Astrocyte of the hippocampus (primary cell): ENCODE data around the gene LMNTD1.
"Not testable (repeated sequence)": the region's sequence is repeated elsewhere in the genome, so short reads cannot be mapped to it uniquely, and the experiment has no call there.

Experiments
- DNase-seq: peaks from one replicate; pipeline ENCODE4 v3.0.0; 2011; ENCODE audit warnings: low read depth, low spot score

LMNTD1 gene, protein sequence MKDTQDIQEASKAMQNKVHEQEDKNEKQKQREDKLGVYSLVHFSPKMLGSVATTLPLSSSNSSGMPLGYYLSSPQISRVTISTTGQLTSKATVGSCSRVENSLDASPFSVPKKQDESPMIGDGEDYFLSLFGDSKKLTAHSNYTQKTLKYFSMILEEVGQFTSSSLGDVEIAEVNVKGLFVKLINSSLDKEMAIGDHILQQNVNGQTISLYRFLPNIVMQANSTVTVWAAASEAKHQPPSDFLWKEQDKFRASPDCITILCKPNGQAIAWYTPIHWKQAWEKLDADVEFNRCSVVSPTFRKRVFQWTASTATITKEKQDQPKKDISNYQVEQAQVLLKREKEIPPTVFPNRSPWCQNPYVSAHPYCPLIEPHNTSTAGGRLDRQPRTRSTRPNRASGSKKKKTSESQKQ

DNA sequence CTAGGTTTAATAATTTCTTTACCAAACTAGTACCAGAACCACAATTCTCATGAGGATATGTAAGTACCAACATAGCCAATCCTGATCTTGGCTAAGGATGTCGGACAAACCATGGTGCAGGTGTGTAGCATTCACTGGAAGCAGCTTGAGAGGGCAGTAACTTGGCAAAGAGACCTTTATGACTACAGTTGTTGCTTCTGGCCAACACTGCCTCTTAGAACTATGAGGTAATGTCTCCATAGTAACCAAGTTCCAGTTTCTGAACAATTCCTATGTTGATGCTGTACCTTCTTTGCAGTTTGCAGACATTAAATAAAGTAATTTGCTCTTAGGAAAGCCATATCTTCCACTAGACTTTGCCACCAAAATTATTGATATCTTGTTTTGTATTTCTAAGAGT is at the start of gene LMNTD1:
Gene LMNTD1, minus strand, starts transcription at position 186 of the 400 bp plus-strand sequence. CDS start 324 bp downstream, outside the sequence.
- peak; percentile 81 for DNase-seq

DNA sequence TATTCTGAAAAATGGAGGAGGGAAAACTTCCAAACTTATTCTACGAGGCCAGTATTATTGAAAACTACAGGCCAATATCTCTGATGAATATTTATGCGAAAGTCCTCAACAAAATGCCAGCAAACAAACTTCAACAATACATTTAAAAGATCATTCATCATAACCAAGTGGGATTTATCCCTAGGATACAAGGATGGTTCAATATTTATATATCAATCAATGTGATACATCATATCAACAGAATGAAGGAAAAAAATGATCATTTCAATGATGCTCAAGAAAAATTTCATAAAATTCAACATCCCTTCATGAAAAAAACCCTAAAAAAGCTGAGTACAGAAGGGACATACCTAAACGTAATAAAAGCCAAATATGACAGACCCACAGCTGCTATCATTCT is 45.9 kb upstream of the LMNTD1 start:
- DNase-seq, result no peak

DNA sequence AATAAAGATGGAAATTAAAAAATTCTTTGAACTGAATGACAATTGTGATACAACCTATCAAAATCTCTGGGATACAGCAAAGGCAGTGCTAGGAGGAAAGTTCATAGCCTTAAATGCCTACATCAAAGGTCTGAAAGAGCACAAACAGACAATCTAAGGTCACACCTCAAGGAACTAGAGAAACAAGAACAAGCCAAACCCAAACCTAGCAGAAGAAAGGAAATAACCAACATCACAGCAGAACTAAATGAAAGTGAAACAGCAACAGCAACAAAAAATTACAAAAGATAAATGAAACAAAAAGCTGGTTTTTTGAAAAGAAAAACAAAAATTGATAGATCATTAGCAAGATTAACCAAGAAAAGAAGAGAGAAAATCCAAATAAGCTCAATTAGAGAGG is 42.4 kb upstream of the LMNTD1 start:
- not testable (repeated sequence) for DNase-seq

DNA sequence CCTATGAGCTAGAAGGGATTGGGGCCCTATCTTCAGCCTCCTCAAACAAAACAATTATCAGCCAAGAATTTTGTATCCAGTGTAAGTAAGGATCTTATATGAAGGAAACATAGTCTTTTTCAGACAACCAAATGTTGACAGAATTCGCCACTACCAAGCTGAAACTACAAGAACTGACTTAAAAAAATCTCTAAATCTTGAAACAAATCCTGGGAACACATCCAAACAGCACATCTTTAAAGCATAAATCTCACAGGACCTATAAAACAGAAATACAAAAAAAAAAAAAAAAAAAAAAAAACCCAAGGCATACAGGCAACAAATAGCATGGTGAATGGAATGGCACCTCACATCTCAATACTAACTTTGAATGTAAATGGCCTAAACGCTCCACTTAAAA is 41.3 kb upstream of the LMNTD1 start:
- no peak for DNase-seq

DNA sequence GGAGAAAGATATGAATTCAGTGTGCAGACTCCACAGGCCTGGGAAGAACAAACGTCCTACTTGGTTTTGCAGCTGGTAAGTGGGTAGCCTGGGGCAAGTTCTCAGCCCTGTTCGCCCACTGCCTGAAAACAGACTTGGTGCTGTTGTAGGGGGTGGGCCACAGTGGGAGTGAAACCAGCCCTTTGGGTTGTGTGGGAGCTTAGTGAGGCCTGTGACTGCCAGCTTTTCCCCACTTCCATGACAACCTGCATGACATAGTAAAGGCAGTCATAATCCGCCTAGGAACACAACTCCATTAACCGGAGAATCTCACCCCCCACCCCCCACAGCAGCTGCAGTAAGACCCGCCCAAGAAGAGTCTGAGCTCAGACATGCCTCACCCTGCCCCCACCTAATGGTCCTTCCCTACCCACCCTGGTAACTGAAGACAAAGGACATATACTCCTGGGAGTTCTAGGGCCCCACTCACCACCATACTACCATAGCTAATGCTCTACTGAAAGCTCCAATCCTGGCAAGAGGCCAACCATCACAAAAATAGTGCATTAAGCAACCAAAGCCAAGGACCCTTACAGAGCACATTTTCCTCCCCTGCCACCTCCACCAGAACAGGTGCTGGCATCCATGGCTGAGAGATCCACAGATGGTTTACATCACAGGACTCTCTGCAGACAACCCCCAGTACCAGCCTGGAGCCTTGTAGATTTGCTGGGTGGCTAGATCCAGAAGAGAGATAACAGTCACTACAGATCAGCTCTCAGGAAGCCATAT is 39.8 kb upstream of the LMNTD1 start:
- DNase-seq, result no peak

DNA sequence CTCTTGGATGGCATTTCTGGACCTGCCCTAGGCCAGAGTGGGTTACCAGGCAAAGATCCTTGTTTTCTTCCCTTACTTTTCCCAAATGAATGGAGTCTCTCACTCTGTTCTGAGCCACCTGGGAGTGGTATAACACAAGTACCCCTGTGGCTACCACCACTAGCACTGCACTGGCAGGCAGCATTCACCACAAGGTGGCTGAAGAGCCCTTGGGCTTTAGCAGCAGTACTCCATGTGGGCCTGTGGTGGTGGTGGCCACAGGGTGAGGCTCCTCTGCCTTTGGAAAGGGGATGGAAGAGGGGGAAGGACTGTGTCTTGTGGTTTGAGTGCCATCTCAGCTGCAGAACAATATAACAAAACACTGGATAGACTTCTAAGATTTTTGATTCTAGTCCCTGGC is 38.1 kb upstream of the LMNTD1 start:
- no peak for DNase-seq

DNA sequence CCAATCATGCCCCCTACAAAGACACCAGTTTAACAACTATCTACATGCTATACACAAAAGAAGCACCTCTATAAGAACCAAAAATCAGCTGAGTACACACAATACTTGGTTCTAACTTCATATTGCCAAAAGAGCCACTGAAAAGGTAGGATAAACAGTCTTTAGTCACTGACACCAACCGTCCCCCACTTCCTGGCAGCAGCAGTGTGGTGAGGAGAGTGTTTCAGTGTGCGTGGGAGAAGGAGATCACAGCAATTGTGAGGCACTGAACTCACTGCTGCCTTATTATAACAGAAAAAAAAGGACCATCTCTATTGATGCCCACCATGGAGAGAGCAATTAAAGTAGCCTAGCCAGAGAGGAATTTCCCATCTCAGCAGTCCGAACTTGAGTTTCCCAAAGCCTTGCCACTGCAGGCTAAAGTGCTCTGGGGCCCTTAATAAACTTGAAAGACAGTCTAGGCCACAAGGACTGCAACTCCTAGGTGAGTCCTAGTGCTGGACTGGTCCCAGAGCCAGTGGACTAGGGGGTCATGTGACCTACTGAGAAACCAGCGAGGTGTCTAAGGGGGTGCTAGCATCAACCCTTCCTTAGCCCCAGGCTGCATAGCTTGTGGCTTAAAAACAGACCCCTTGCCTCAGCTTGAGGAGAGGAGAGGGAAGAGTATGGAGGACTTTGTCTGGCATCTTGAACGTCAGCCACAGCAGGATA is 37.1 kb upstream of the LMNTD1 start:
- DNase-seq, result no peak

DNA sequence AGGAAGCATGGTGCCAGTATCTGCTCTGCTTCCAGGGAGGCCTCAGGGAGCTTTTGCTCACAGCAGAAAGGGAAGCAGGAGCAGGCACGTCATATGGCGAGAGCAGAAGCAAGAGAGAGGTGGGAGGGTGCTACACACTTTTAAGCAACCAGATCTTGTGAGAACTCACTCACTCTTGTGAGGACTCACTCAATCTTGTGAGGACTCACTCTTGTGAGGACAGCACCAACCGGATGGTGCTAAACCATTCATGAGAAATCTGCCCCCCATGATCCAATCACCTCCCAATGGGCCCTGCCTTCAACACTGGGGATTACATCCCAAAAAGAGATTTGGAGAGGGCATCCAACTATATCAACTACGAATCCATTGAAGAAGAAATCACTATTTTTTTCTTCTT is 34.3 kb upstream of the LMNTD1 start:
- DNase-seq, result no peak

DNA sequence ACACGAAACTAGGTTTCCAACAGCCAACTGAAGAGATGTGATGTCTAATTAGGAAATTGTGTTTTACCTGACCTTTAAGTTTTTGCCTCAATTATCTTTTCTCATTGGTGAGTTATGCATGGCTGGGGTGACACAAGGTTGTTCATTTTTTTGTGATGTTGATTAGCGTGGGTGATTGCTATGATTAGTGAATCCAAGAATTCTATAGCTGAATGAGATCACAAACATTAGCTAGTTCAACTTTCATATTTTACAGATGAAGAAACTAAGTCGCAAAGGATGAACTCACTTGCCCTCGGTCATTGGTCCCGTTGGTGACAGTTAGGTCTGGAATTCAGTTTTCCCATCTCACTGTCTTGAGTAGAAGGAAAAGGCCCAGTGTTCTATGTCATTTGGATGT is 32.6 kb upstream of the LMNTD1 start:
- no peak for DNase-seq

DNA sequence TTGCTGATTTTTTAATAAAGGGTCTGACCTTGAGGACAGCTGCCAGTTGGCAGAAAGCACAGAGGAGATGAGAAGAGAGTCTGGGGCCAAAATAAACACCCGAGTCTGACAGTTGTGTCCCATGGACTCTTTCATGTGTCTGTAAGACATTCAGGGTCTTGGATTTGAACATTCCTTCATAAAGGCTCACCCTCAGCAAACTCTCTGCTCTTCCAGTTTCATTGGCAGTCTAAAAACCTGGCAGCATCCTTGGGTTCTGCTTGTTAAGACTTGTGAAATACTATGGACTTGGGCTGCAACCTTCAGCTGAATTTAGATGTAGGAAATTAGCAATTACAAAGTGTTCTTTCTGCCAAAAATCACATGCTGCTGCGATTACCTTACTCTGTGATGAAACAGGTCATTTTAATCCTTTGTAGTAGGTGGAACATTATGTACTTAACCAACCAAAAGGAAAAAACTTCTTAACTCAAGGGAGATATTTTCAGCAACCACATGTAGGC is 32.0 kb upstream of the LMNTD1 start:
- peak; percentile 87 for DNase-seq

DNA sequence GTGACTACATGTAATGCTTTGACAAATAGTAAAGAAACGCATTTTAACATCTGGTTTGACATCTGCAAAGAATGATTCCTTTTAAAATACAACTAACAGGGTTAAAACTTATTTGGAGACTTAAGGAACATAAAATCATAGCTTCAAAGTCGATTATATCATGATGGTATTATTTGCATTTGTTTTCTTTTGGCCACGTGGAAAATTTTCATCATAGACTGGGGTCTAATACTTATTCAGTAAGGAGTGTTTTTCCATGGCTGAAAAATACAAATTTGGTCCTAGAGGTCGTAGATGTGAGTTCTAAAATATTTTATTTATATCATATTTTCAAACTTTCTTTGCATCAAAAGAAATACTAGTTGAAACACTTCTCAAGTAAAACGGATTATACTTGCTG is 31.5 kb upstream of the LMNTD1 start:
- no peak for DNase-seq

DNA sequence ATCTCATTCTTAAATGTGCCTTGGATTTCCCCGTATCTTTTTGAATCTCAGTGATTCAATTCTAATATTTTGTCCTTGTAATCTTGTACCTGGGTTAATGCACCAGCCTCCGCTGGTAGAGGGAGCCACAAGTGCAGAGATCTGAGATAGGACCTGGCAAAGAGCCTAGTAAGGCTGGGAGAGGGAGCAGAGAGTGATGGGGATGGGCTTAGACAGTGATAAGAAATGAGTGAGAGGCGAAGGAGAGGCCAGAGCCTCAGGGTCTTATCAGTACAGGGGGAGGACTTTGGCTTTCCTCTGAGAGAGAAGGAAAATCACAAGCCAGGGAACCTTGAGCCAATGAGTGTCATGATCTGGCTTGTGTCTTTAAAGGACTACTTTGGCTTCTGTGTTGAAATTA is 30.5 kb upstream of the LMNTD1 start:
- DNase-seq, result peak; percentile 59

DNA sequence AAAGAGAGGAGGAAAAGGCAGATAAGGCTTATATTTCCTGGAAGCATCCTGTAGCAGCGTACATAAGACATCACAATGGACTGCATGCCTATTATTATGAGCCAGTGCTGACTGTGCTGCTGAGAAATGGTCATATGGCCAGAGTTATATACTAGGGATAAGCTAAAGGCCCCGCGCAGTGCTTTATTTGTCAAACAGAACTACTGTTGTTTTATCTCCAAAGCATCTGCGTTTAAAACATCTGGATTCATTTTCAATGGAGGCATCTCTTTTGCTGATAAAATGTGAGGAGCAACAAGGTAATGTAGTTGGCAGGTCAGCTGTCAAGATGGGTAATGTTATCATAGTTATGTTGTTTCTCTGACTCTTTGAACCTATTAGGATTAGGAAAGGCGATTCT is 28.0 kb upstream of the LMNTD1 start:
- DNase-seq, result no peak

DNA sequence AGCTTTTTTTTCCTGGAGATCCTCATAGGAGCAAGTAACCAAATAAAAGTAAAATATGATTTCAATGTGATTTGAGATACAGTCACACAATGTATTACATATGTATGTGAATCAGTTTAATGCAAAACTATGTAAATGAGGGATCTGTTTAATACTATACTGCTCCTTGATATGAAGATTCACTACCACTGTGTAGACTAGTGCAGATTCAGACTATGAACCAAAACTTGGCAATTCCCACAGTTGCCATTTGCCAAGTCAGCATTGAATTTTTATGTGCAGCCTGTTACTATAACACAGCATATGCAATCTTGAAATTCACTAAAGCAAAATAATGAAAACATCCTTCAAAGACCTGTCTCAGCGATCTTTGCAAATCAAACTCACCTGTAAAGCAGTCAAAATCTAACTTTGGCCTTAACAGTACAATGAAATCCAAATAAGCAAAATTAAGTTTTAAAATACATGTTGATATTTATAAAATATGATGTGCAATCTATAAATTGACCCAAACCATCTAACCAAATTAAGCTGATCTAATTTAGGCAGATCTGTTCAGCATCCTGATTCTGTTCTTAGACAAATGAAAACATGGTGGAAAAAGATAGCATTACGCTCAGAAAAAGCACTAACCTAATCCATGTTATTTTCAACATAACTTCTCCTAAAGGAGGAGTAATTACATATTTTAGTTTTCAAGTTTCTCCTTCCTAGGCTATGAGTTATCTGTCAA is 25.5 kb upstream of the LMNTD1 start:
- DNase-seq, result no peak

DNA sequence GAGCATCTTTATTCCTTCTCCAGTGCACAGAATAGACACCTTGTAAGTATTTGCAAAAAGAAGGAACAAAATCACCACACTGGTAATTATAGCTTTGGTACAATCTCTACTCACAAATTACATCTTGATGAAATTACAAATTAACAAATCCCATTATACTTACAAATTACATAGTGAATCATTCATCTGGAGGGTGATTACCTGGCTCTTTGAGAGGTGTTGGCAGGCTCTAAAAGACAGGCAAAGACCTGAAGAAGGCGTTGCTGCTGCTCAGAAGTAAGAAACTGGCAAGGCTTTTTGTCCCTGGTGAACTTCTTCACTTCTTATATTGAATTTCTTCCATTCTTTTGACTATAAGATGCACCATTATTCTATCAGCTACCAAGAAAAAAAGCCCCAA is 21.7 kb upstream of the LMNTD1 start:
- no peak for DNase-seq

DNA sequence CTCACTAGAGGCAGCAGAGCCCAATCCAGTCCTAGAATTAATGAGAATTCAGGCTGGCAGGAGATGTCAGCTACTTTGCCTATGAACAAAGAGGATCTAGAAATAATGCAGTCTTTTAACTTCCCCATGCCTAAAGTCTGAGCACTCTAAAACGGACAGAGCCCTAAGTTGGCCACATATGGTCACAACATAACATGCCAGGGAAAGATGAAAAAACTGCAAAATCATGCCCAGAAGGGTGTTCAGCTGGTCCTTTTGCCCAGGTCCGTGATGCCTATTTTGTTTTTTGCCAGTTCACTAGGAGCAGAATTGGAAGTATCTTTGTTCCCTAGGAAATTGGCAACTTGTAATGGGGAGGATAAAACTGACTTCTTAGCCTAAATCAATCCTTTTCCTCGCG is 20.3 kb upstream of the LMNTD1 start:
- no peak for DNase-seq

DNA sequence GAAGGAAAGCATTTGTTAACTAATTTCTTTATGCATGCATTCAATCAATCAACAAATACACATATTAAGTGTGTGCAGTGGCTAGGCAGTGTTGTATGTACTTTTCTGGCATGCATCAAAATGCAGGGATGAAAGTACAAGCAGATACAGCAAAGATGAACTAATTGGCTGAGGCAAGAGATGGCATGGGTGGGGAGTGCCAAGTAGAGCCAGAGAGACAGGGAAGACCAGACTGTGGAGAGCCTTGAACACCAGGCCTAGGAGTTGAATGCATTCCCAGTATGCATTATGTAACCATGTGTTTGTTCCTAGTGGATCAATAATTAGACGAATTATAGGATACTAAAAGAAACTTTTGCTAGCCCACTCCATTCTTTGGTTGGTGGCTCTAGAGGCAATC is 17.3 kb upstream of the LMNTD1 start:
- DNase-seq, result no peak

DNA sequence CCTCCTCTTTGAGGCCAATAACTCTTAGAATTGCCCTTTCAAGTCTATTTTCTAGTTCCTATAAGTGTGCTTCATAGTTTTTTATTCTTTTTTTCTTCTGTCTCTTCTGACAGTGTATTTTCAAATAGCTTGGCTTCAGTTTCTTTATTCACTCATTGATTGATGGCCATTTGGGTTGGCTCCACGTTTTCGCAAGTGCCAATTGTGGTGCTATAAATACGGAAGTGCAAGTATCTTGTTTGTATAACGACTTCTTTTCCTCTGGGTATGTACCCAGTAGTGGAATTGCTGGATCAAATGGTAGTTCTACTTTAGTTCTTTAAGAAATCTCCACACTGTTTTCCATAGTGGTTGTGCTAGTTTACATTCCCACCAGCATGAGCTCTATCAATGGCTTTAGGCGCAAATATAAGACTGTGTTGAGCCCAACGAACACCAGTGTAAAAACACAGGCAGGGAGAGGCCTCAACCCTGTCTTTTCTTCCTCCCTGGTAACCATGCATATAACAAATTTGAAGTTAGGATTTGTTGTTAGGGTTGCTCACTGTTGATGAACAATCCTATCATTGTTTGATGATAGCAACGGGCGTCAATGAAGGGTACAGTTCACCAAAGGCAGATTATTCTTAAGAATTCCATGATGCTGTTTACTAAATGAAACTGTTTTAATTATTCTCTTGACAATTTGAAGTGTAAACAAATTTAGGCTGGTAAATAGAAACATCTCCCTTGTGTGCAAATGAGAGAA is 13.3 kb upstream of the LMNTD1 start:
- no peak for DNase-seq

DNA sequence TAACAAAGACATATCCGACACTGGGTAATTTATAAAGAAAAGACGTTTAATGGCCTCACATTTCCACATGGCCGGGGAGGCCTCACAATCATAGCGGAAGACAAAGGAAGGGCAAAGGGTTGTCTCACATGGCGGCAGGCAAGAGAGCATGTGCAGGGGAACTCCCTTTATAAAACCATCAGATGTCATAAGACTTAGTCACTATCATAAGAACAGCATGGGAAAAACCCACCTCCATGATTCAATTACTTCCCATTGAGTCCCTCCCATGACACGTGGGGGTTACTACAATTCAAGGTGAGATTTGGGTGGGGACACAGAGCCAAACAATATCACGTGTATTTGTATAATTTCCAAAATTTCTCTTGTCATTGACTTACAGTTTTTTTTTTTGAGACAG is 5.5 kb upstream of the LMNTD1 start:
- peak; percentile 4 for DNase-seq

DNA sequence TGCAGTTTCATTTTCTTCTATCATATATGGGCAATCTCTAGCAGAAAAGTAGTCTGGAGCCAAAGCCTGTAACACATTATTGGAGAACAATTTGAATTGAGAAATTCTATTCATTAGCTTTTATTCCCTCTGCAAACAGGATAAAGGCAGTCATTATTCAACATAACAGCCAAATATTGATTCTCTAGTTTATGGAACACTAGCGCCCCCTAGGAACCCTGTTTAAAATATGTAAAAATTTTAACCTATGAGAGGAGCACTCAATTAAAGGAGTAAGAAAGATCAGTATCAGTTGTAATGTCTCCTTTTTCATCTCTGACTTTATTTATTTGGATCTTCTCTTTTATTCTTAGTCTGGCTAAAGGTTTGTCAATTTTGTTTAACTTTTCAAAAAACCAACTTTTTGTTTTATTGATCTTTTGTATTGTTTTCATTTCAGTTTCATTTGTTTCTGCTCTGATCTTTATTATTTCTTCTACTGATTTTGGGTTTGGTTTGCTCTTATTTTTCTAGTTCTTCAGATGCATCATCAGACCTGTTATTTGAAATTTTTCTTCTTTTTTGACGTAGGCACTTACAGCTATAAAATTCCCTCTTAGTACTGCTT is 4.8 kb upstream of the LMNTD1 start:
- DNase-seq, result peak; percentile 25
